NCI-H1105 (cell line): ENCODE results near the gene TMEM63A.
"Not testable (repeated sequence)": the region's sequence is repeated elsewhere in the genome, so short reads cannot be mapped to it uniquely, and the experiment has no call there.

Source experiments
- DNase-seq: peaks from one replicate; lab custom pipeline; 2025; lab: John Stamatoyannopoulos, UW

TMEM63A gene

GRCh38 chr1:225820522-225821120 lies 61.6 kb downstream of the TMEM63A start:
- DNase-seq: no peak

- no peak for DNase-seq
Observed at GRCh38 chr1:225819346-225820192, 62.6 kb downstream of the TMEM63A start.

- no peak for DNase-seq
Observed at GRCh38 chr1:225818229-225818628, 64.0 kb downstream of the TMEM63A start.

GRCh38 chr1:225817611-225818061 lies 64.5 kb downstream of the TMEM63A start:
- DNase-seq: no peak

- DNase-seq: no peak
Observed at GRCh38 chr1:225816643-225817538, 65.3 kb downstream of the TMEM63A start.

GRCh38 chr1:225815526-225816178 lies 66.5 kb downstream of the TMEM63A start:
- no peak for DNase-seq

DNA sequence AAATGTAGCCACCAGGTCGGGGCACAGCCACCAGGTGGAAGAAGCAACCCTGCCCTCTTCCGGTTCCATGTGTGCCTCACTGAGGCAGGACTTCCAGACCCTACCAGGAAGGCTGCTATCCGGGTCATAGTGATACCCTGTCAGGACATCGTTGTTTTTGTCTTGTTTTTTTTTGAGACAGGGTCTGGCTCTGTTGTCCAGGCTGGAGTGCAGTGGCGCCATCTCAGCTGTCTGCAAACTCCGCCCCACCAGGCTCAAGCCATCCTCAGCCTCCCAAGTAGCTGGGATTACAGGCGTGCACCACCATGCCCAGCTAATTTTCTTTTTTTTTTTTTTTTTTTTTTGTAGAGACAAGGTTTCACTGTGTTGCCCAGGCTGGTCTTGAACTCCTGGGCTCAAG lies 67.1 kb downstream of the TMEM63A start:
- DNase-seq: not testable (repeated sequence)

DNA sequence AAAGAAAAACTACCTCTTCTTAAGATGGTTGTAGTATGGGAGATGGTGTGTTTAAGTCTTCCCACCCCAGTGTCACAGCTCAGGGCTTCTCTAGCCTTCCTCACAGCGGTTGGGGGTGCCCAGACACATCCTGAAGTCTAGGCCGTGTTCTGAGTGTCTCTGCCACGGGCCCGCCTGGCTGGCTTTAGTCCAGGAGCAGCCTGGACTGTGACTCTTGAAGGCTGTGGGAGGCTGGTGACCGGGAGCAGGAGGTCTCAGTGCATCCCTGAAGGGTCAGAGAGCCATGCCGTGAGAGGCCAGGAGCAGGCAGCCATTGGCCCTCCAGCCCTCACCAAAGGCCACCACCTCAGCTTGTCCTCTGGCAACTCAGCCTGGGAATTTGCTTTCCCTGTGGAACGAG lies 67.8 kb downstream of the TMEM63A start:
- DNase-seq: no peak

- DNase-seq: no peak
Observed at GRCh38 chr1:225813214-225813964, 68.8 kb downstream of the TMEM63A start.

- DNase-seq: no peak
Observed at GRCh38 chr1:225812488-225813213, 69.5 kb downstream of the TMEM63A start.

GRCh38 chr1:225811622-225812487 lies 70.3 kb downstream of the TMEM63A start:
- DNase-seq: no peak

GRCh38 chr1:225810579-225811538 lies 71.3 kb downstream of the TMEM63A start:
- not testable (repeated sequence) for DNase-seq

DNA sequence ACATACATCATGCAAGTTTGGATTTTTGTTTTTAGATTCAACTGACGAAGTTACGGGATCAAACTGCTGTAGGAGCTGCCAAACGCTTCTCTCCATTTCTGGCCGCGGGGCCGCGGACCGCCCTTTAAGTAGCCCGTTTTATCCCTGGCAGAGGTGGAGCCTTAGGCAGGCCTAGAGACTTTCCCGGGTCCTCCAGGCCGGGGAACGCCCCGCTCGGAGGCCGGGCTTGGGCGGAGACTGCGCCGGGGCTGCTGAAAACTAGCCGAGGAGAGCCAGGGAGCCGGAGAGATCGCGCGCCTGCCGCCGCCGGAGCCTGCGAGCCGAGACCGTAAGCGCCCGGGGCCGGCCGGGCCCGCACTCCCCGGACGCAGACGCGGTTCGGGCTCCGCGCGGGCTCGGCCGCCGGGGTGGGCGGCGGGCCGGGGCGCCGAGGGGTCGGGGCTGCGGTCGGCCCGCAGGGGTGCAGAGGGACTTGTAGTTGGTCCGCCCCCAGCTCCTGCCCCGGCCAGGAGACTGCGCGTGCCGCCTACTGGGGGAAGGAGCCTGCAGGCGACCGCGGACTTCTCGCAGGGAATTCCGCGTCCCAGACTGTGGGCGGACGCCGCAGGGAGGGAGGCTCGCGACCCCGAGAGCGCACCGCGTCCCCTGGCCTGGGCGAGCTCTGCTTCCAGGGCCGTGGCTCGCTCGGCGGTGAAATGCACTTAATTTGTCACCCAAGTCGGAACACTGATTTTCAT lies 72.2 kb downstream of the TMEM63A start, which contains the start of gene EPHX1:
EPHX1 (plus strand) TSS at position 283 of the 737 bp plus-strand sequence. CDS start 18,606 bp downstream, outside the sequence.
- peak; percentile 64 for DNase-seq

GRCh38 chr1:225808136-225808535 lies 74.0 kb downstream of the TMEM63A start:
- no peak for DNase-seq

DNA sequence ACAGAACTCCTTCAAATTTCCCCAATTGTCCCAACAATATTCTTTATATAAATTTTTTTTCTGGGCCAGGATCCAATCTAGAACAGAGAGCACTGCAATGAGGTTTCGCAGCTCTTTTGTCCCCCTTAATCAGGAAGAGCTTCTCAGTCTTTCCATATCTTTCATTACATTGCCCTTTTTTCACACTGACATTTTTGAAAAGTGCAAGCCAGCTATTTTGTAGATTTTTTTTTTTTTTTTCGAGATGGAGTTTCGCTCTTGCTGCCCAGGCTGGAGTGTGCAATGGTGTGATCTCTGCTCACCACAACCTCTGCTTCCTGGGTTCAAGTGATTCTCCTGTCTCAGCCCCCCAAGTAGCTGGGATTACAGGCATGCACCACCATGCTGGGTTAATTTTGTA lies 75.4 kb downstream of the TMEM63A start:
- not testable (repeated sequence) for DNase-seq

- DNase-seq: no peak
Observed at GRCh38 chr1:225806249-225806648, 75.9 kb downstream of the TMEM63A start.

- not testable (repeated sequence) for DNase-seq
Observed at GRCh38 chr1:225801146-225801545, 81.0 kb downstream of the TMEM63A start.
